ENCODE data around the gene FGD4. TPM values are rescaled to one million over a fixed set of nuclear protein-coding genes. Genes with fewer than 3 reads are reported as not detected.

Gene FGD4
- total and polyA plus RNA-seq, 9 of the 15 experiments (the other 6 are each of a cell fraction or from before 2014, with no cell fraction given), result 0.05 to 0.51 (median 0.27) TPM

GRCh38 chr12:32504591-32504990, 105.2 kb downstream of the FGD4 start:
- H3K27me3 ChIP-seq (ENCODE audit: control insufficient read depth in 2 of 2, insufficient read depth in 2 of 2, low read length in 2 of 2), result peaks cover 7 to 11% of the 10 kb centered on the region in 2 experiments
- H3K79me2 ChIP-seq (ENCODE audit: control insufficient read depth, insufficient read depth, low read length), result no peaks in the 10 kb centered on the region
- DNase-seq (ENCODE audit: extremely low read depth in 1 of 4, low spot score in 3 of 4) (no peak), FAIRE-seq (no peak), ATAC-seq (no peak)
- no TSS peak for BruUV-seq (replicated peaks)
- ChIA-PET CTCF (ENCODE audit: low intra/inter-chr PET ratio) (no interaction called here), POLR2A (no interaction called here)
- in situ Hi-C loops (cut with MboI) (no loop called here), intact Hi-C loops (cut with micrococcal nuclease) (no loop called here)
- no peaks in the 10 kb centered on the region for H3K4me1 ChIP-seq (replicated peaks in 1 of 2; ENCODE audit: control insufficient read depth in 2 of 2, insufficient read depth in 2 of 2, low read length in 2 of 2)
- H2AFZ ChIP-seq (ENCODE audit: low read depth, low read length), result no peak overlapping the region
- no peaks in the 10 kb centered on the region for H3K36me3 ChIP-seq (ENCODE audit: control insufficient read depth, insufficient read depth, low read length)
- no peak overlapping the region for H3K4me2 ChIP-seq (ENCODE audit: insufficient read depth, low read length)
- H3K9me1 ChIP-seq (ENCODE audit: control insufficient read depth, insufficient read depth, low read length), result no peaks in the 10 kb centered on the region
- H3K4me3 ChIP-seq, result no peak overlapping the region
- no peak overlapping the region for H3K27ac ChIP-seq (ENCODE audit: extremely low read depth, low read depth, low read length)
- 2% methylated on average over 3 of the region's 3 CpGs for WGBS (ENCODE audit: insufficient coverage, low coverage, missing lambda C conversion rate)
- H3K9me3 ChIP-seq (replicated peaks; ENCODE audit: control insufficient read depth, insufficient read depth, low read depth, low read length), result no peaks in the 10 kb centered on the region
- TF ChIP-seq GTF2B (IDR thresholded peaks at IDR 0.05; ENCODE audit: extremely low read depth, insufficient read length) (no peak), GATAD2A (IDR thresholded peaks at IDR 0.05) (no peak), SFPQ (IDR thresholded peaks at IDR 0.05; ENCODE audit: low read depth, low read length) (no peak), HOMEZ (CRISPR knock-in tag; IDR thresholded peaks at IDR 0.05) (no peak), FIP1L1 (IDR thresholded peaks at IDR 0.05; ENCODE audit: low read depth, low read length, poor library complexity, severe bottlenecking) (no peak), POU5F1 (IDR thresholded peaks at IDR 0.05; ENCODE audit: borderline replicate concordance, low read depth, low read length, partially characterized antibody) (no peak), TCF7L2 (IDR thresholded peaks at IDR 0.05; ENCODE audit: low read depth, low read length) (no peak), TEAD1 (CRISPR knock-in tag; IDR thresholded peaks at IDR 0.05) (no peak), ZNF707 (CRISPR knock-in tag; conservative IDR thresholded peaks at IDR 0.05) (no peak), WHSC1 (IDR thresholded peaks at IDR 0.05; ENCODE audit: low read length) (no peak), ZBTB12 (CRISPR knock-in tag; IDR thresholded peaks at IDR 0.05) (no peak)
- H3K9ac ChIP-seq (ENCODE audit: insufficient read depth in 1 of 2, low read depth in 2 of 2, low read length in 2 of 2), result no peak overlapping the region
- H4K20me1 ChIP-seq (replicated peaks; ENCODE audit: control insufficient read depth, insufficient read depth, low read length), result no peaks in the 10 kb centered on the region

Measured in K562 (cell line).